Measurements from ENCODE around the gene NRXN3. TPM values are rescaled to one million over a fixed set of nuclear protein-coding genes. Genes with fewer than 3 reads are reported as not detected.

The NRXN3 gene
- polyA plus RNA-seq, 1 donor (not counting 4 experiments of a cell fraction or from before 2014, with no cell fraction given), result 0.89 TPM

DNA sequence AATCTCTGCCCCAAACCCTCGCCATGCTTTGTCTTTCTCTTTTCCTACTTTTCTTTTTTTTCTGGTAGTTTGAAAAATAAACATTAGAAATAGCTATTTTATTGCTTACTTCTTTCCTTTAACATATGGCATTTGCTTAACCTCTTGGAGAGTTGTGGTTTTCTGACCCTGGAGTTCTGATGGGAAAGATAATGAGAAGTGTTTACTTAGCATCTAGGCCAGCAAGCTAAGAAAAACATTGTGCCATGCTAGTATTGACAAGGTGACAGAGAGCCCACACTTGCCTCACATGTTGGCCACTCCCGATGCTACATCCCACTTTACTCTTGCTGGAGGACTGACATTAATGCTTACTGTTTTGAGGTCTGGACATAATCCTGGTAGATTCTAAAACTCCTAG is 1154.9 kb downstream of the NRXN3 start:
- H3K9ac ChIP-seq (ENCODE audit: control insufficient read depth, extremely low read depth, insufficient read depth, low read length), result no peak overlapping the region
- dilution Hi-C loops (cut with MboI; ENCODE audit: extremely low pct_ligation_motif_present, low sequenced_read_pairs), result no loop called here
- no peaks in the 10 kb centered on the region for H4K20me1 ChIP-seq (ENCODE audit: control insufficient read depth, extremely low read depth, insufficient read depth, low read length)
- TF ChIP-seq EZH2 (IDR thresholded peaks at IDR 0.05; ENCODE audit: low read length) (no peak), CTCF (optimal IDR thresholded peaks at IDR 0.05 in 1 of 3, IDR thresholded peaks at IDR 0.05 in 1 of 3, conservative IDR thresholded peaks at IDR 0.05 in 1 of 3; ENCODE audit: extremely low read depth in 1 of 3, insufficient read depth in 2 of 3, low read length in 3 of 3) (no peak)
- no peaks in the 10 kb centered on the region for H3K9me1 ChIP-seq (ENCODE audit: control insufficient read depth, extremely low read depth, insufficient read depth, low read length)
- H3K36me3 ChIP-seq (ENCODE audit: control insufficient read depth in 2 of 2, extremely low read depth in 1 of 2, insufficient read depth in 2 of 2, low read length in 2 of 2), result no peaks in the 10 kb centered on the region
- no peak overlapping the region for H2AFZ ChIP-seq (ENCODE audit: control insufficient read depth, low read length)
- no peak overlapping the region for H3K4me2 ChIP-seq (ENCODE audit: control insufficient read depth, extremely low read depth, insufficient read depth, low read depth, low read length)
- H3K4me3 ChIP-seq (ENCODE audit: control insufficient read depth in 2 of 3, extremely low read depth in 1 of 3, insufficient read depth in 2 of 3, low read depth in 1 of 3, low read length in 3 of 3), result no peak overlapping the region
- no peaks in the 10 kb centered on the region for H3K9me3 ChIP-seq (ENCODE audit: control insufficient read depth, low read depth, low read length)
- FAIRE-seq (no peak), DNase-seq (ENCODE audit: low read depth, low spot score) (no peak)
- no peaks in the 10 kb centered on the region for H3K27me3 ChIP-seq (ENCODE audit: control insufficient read depth, extremely low read depth, insufficient read depth, low read length)
- H3K27ac ChIP-seq (ENCODE audit: control insufficient read depth, insufficient read depth, low read length), result no peak overlapping the region
- H3K79me2 ChIP-seq (ENCODE audit: control insufficient read depth, insufficient read depth, low read length), result no peaks in the 10 kb centered on the region
- no peaks in the 10 kb centered on the region for H3K4me1 ChIP-seq (ENCODE audit: control insufficient read depth, extremely low read depth, insufficient read depth, low read length)

DNA sequence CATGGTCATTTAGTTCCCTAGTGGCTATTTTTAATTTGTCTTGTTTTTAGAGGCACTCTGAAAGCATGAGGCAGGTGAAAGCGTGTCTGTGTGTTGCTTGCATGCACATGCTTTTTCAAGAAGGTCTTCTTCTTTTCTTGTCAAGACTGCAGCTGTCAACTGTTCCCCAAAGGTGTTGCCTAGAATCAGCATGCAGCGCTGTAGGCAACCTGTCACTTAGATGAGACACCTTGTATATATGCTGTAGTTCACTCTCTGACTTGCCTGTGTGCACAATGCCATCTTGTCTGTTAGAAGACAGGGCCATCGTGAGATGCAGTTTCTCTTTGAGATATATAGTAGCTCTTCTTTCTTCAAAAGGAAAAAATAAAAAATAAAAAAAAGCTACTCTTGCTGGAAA is 1155.4 kb downstream of the NRXN3 start:
- Histone ChIP-seq H3K27me3 (ENCODE audit: control insufficient read depth, extremely low read depth, insufficient read depth, low read length) (no peaks in the 10 kb centered on the region), H3K9me1 (ENCODE audit: control insufficient read depth, extremely low read depth, insufficient read depth, low read length) (no peaks in the 10 kb centered on the region), H3K9ac (ENCODE audit: control insufficient read depth, extremely low read depth, insufficient read depth, low read length) (no peak overlapping the region), H4K20me1 (ENCODE audit: control insufficient read depth, extremely low read depth, insufficient read depth, low read length) (no peaks in the 10 kb centered on the region), H2AFZ (ENCODE audit: control insufficient read depth, low read length) (no peak overlapping the region), H3K36me3 (ENCODE audit: control insufficient read depth in 2 of 2, extremely low read depth in 1 of 2, insufficient read depth in 2 of 2, low read length in 2 of 2) (no peaks in the 10 kb centered on the region), H3K4me2 (ENCODE audit: control insufficient read depth, extremely low read depth, insufficient read depth, low read depth, low read length) (no peak overlapping the region), H3K79me2 (ENCODE audit: control insufficient read depth, insufficient read depth, low read length) (no peaks in the 10 kb centered on the region), H3K4me1 (ENCODE audit: control insufficient read depth, extremely low read depth, insufficient read depth, low read length) (no peaks in the 10 kb centered on the region), H3K9me3 (ENCODE audit: control insufficient read depth, low read depth, low read length) (no peaks in the 10 kb centered on the region), H3K4me3 (ENCODE audit: control insufficient read depth in 2 of 3, extremely low read depth in 1 of 3, insufficient read depth in 2 of 3, low read depth in 1 of 3, low read length in 3 of 3) (no peak overlapping the region), H3K27ac (ENCODE audit: control insufficient read depth, insufficient read depth, low read length) (no peak overlapping the region)
- TF ChIP-seq CTCF (optimal IDR thresholded peaks at IDR 0.05 in 1 of 3, IDR thresholded peaks at IDR 0.05 in 1 of 3, conservative IDR thresholded peaks at IDR 0.05 in 1 of 3; ENCODE audit: extremely low read depth in 1 of 3, insufficient read depth in 2 of 3, low read length in 3 of 3) (no peak), EZH2 (IDR thresholded peaks at IDR 0.05; ENCODE audit: low read length) (no peak)
- DNase-seq (ENCODE audit: low read depth, low spot score) (no peak), FAIRE-seq (no peak)
- dilution Hi-C loops (cut with MboI; ENCODE audit: extremely low pct_ligation_motif_present, low sequenced_read_pairs), result no loop called here
